ENCODE measurements around the gene ZNF746.
A peak's percentile ranks its signal among the peaks of the same experiment; 100 is the strongest.
"Not testable (repeated sequence)": the region's sequence is repeated elsewhere in the genome, so short reads cannot be mapped to it uniquely, and the experiment has no call there.

The ZNF746 gene

GRCh38 chr7:149459540-149460452, 37.8 kb downstream of the ZNF746 start:
- peak; percentile 13 for DNase-seq (ENCODE audit: low read depth)

DNA sequence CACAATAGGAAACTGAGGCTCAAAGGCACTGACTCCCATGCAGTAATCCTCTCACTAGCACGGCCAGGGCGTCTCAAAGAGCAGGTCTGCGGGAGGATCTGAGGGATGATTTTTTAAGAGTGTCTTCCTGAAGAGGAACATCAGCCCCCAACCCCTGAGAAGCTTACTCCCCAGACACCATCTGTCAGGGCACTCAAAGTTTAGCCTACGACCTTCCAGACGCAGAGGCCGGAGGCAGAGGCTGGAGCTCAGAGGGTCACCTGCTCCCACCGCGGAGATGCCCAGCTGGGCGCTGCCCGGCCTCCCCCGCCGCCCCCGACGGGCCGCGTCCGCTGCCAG, 38.4 kb downstream of the ZNF746 start:
- DNase-seq (ENCODE audit: low read depth), result no peak

DNA sequence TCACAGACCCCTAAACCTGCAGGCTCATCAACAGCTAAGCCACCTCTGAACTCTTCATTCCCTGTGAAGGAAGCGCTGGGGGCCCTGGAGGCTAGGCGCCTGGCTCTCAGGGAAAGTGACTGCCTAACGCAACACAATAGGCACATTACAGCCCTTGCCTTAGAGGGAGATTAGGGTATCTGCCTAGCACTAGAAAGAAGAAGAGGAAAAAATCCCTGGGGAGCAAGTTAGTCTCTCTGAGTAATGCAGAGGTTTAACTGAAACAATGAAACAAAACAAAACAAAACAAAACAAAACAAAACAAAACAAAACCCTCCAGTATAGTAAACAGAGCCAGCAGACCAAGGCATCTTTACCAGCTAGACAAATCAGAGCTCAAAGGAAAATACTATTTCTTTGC, 39.4 kb downstream of the ZNF746 start:
- DNase-seq (ENCODE audit: low read depth), result no peak

GRCh38 chr7:149457766-149458165, 39.8 kb downstream of the ZNF746 start:
- DNase-seq (ENCODE audit: low read depth), result no peak

DNA sequence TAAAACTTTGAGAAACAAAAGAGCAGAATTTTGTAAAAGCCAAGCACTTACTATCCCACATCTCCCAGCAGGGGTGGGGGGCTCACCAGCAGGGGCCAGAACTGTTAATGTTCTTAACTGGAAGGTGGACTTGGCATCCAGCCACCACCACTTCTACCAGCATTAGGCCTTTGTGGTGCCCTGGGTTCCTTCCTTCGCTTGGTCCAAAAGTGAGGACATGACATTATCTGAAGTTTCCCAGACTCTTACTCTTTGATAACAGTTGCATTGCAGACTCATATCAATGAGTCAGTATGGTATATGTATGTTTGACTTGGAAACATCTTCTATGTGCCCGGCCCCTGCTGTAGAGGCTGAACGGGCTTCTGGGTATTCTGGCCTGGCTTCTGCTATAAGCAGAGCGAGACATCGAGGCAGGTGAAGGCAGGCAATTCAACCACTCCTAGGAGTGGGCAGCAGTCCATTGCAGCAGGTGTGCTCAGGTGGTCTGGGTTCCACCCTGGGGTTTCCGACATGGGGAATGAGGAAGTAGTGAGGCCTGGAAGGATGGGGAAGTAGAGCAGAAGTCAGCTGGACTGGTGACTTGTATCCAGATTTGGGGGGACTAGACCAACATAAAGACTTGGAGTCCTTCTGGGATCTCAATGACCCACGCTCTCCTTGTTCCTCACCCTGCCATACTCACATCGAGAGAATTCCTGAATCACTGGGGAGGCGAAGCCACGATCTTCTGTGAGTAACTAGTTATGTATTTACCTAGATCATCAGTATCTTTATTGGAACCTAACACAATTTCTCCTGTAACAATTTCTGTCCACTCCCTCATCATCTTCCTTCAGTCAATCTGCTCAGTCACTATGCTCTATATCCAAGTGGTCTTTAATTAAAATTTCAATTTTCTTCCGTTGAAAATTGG, 40.8 kb downstream of the ZNF746 start:
- no peak for DNase-seq (ENCODE audit: low read depth)

GRCh38 chr7:149455175-149455950, 42.2 kb downstream of the ZNF746 start:
- DNase-seq (ENCODE audit: low read depth), result no peak

DNA sequence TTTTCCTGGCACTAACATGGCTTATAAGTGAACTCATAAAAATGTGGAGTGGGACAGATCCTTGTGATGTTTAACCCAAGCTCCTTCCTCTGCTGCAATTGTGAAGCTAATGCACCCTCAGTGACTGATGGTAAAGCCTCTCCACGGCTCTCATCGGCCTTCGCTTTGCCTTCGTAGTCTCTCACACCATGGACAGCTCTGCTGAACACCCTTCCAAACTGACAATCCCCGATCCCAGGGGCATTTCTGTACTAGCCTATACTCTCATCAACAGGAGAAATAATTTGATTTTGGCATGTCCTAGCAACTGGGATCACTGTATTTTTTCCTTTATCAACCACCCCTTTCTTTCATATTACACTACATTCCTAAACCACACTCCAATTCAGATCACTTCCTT, 42.9 kb downstream of the ZNF746 start:
- no peak for DNase-seq (ENCODE audit: low read depth)

DNA sequence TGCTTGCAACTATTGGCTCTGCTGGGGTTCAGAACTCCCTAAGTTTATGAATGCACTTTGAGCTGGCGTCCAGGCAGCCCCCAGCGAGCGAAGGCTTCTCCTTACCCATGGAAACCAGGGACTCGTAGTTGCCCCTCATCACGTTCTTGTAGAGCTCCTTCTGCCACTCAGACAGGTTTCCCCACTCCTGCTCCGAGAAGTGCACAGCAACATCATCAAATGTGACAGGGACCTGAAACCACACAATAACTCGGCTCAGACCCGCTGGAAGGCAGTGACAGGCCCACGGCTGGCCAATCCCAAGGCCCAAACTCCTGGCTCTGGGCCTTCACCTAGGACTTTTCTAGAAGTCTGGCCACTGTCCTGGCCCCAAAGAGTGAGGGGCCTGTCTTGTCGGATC, 43.6 kb downstream of the ZNF746 start:
- no peak for DNase-seq (ENCODE audit: low read depth)

GRCh38 chr7:149450821-149451220, 46.8 kb downstream of the ZNF746 start:
- no peak for DNase-seq (ENCODE audit: low read depth)

- DNase-seq (ENCODE audit: low read depth), result no peak
Observed at GRCh38 chr7:149449897-149450296, 47.7 kb downstream of the ZNF746 start.

DNA sequence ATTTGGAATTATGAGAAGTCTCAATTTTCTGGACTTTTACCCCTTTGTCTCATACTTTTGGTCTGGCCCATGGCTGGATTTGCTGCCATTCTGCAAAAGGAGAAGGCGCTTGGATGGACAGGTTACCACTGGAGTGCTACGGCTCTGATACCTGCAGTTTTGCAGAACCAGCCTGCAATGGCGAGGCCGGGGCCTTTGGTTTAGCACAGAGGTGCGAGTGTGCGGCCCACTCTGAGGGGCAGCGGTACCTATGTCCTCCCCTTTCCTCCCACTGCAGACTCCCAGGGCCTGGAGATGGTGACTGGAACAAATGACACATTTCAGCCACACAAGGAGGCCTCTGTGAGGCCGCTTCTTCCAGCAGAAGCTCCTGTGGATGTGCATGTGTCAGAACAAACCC, 48.6 kb downstream of the ZNF746 start:
- DNase-seq (ENCODE audit: low read depth), result no peak

GRCh38 chr7:149446026-149446425, 51.6 kb downstream of the ZNF746 start:
- DNase-seq (ENCODE audit: low read depth), result not testable (repeated sequence)

DNA sequence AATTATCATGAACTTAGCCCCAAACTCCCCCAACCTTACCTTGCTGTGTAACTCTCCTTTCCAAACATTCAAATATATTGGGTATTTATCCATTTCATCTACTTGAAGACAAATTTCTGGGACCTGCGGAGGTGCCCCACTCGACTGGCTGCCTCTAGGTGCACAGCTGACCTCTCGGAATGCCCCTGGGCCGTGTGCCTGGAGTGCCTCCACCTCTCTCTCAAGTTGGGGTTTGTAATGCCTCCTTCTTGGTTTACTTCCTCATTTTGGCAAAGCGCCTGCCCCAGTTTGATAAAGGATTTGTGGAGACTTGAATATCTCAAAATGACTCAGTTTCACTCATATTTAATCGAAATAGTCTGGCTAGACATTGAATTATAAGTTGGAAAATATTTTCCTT, 53.3 kb downstream of the ZNF746 start:
- no peak for DNase-seq (ENCODE audit: low read depth)

GRCh38 chr7:149443523-149443922, 54.1 kb downstream of the ZNF746 start:
- no peak for DNase-seq (ENCODE audit: low read depth)

DNA sequence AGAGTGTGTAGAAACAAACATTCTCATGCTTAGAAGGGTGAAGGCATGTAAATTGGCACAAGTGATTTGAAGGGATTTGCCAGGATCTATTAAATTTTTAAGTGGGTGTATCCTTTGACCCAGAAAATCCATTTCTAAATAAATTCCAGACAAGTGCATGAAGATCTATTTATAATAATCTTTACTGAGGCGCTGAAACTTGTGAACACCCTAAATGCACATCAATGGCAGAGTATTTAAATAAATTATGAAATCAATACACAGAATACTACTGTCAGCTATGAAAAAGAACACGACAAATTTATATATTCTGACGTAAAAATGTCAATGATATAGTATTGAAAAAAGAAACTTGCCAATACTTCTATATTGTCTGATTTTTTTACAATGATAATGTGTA, 54.7 kb downstream of the ZNF746 start:
- DNase-seq (ENCODE audit: low read depth), result no peak

DNA sequence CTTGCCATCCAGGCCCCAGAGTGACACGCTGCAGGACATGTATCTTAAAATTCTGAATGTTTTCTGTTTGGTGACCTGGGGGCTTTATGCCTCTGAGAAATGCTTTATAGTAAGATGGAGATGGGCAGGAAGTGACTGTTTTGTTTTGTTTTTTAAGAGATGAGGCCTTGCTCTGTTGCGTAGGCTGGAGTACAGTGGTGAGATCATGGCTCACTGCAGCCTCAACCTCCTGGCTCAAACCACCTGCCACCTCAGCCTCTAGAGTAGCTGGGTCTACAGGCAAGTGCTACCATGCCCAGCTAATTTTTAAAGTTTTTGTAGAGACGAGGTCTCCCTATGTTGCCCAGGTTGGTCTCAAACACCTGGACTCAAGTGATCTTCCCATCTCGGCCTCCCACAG, 57.4 kb downstream of the ZNF746 start:
- DNase-seq (ENCODE audit: low read depth), result peak; percentile 42

DNA sequence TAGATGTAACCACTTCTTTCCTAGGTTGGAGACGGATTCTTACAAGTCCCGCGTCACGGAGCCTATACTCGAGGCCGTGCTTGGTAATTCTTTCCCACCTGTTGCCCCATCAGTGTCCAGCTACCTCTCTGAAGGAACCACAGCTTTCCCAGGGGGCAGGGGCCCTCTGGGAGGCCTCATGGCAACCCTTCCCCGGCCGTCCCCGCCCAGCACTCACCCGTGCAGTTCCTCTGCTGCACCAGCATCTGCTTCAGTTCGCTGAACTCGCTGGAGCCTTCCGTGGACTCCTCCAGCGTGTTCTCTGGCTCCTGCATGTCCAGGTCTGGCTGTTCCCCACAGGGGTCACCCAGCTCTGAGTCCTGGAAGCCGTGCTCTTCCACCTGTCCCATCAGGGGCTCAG, 61.3 kb downstream of the ZNF746 start:
- DNase-seq (ENCODE audit: low read depth), result no peak

GRCh38 chr7:149433124-149433523, 64.5 kb downstream of the ZNF746 start:
- DNase-seq (ENCODE audit: low read depth), result no peak

DNA sequence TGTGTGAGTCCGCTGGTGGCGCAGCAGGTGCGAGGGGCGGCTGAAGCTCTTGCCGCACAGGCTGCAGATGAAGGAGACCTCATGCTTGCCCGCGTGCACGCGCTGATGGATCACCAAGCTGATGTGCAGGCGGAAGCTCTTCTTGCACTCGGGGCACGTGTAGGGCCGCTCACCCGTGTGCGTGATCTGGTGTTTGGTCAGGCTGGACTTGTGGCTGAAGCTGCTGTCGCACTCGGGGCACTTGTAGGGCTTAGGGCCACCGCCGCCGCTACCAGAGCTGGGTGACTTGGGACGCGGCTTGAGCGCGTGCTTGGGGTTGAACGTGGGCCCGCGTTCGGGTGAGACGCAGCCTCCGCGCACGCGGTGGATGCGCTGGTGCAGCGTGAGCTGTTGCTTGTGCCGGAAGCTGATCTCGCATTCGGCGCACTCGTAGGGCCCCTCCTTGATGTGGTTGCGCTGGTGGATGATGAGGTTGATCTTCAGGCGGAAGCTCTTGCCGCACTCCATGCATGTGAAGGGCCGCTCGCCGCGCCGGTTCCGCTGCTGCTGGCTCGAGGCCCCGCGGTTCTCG, 65.4 kb downstream of the ZNF746 start:
- no peak for DNase-seq (ENCODE audit: low read depth)

DNA sequence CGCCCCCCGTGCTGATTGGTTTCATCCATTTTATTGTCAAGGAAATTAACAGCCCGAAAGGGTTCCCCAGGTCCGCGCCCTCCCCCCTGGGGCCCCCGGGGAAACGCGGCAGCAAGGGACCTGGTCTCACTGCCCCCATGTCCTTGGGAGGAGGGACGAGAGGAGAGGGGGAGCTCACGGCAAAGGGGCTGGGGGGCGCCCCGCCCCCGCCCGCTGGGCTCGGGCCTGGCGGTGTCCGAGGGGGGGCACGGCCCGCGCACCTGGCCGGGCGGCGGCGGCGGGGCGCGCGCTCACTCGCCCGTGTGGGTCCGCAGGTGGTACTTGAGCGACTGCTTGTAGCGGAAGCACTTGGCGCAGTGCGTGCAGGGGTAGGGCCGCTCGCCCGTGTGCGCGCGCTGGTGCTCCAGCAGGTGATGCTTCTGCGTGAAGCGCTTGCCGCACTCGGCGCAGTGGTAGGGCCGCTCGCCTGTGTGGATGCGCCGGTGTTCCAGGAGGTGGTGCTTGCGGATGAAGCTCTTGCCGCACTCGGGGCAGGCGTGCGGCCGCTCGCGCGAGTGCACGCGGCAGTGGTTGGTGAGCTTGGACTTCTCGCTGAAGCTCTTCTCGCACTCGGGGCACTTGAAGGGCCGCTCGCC, 66.0 kb downstream of the ZNF746 start:
- no peak for DNase-seq (ENCODE audit: low read depth)

GRCh38 chr7:149430192-149430591, 67.4 kb downstream of the ZNF746 start:
- no peak for DNase-seq (ENCODE audit: low read depth)

GRCh38 chr7:149427893-149428292, 69.7 kb downstream of the ZNF746 start:
- DNase-seq (ENCODE audit: low read depth), result no peak
